MG63 (cell line): ENCODE results near the gene PTRH1. TPM values are rescaled to one million over a fixed set of nuclear protein-coding genes. Genes with fewer than 3 reads are reported as not detected.
"Not testable (repeated sequence)": the region's sequence is repeated elsewhere in the genome, so short reads cannot be mapped to it uniquely, and the experiment has no call there.

ENCODE experiments used
- DNase-seq: peaks from one replicate; pipeline ENCODE4 v3.0.0-alpha.2; 2020
- H3K27me3 ChIP-seq: fragments of 250-450 bp; sonication (Bioruptor Pico); 2 replicates; pipeline ENCODE4 v1.5.1; 2020; ENCODE audit warnings: mild to moderate bottlenecking, moderate library complexity
- H3K36me3 ChIP-seq: fragments of 250-450 bp; sonication (Bioruptor Pico); 2 replicates; pipeline ENCODE4 v1.5.1; 2020; ENCODE audit warnings: mild to moderate bottlenecking, moderate library complexity
- H3K4me3 ChIP-seq: fragments of 250-450 bp; sonication (Bioruptor Pico); 2 replicates; pipeline ENCODE4 v1.5.1; 2020; ENCODE audit warnings: mild to moderate bottlenecking, moderate library complexity
- H3K9me3 ChIP-seq: fragments of 250-450 bp; sonication (Bioruptor Pico); 2 replicates; pipeline ENCODE4 v1.5.1; 2020; ENCODE audit warnings: mild to moderate bottlenecking, moderate library complexity
- total RNA-seq: library from RNA; depleted of rRNA; stranded (reverse); fragments of >200 nt; shearing (Covaris generic); gene quantifications from 2 replicates; pipeline ENCODE4 v1.2.3, GENCODE V29; 2014; ENCODE audit warnings: low replicate concordance; rRNA removed

The PTRH1 gene, protein sequence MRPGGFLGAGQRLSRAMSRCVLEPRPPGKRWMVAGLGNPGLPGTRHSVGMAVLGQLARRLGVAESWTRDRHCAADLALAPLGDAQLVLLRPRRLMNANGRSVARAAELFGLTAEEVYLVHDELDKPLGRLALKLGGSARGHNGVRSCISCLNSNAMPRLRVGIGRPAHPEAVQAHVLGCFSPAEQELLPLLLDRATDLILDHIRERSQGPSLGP
- total RNA-seq: 15.9 and 26.7 TPM in 2 replicates

DNA sequence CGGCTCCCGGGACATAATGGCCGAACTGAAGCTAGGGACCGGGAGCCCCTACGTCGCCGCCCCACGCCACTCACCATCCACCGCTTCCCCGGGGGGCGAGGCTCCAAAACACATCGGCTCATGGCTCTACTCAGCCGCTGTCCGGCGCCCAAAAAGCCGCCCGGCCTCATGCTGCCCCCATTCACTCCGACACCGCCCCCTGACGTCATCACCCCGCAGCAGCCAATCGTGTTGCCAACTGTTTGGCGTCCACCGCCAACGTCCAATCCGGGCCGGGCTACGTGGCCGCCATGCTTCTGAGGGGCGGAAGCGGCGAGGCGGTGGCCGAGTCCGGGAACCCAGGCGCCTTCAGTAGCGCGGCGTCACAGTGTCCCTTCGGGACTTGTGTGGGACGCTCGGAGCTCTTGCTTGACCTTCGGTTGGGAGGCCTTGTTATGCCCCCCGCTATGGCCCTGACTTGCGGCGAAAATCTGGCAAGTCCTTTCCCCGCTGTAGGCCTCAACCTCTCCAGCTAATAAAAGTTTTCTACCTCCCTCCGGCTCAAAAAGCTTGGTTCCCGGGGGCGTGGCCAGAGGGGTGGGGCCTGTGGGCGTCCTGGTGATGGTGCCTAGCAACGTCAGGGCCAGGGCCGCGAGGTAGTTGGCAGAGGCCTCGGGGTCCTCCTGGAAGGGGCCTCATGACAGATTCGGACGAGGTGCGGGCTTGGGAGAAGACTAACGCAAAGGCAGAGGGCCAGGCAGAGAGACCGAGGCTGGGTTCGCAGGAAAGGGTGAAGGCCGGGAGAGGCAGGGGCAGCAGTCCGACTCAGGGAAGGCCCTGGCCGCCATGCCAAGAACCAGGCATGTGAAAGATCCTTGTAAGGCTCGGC lies at the start of gene PTRH1, which contains the start of gene TTC16:
Gene PTRH1 (minus strand): TSS at position 194 of the 868 bp plus-strand sequence. CDS start 24 bp downstream, at position 170.
Gene TTC16 (plus strand): TSS at position 610 of the 868 bp plus-strand sequence. CDS start 67 bp downstream, at position 677.
- Histone ChIP-seq H3K4me3 (peak within 1 kb of the TSS; percentile 81), H3K27me3 (no peaks in the 10 kb centered on the region), H3K36me3 (peaks cover 3% of the 10 kb centered on the region), H3K9me3 (no peaks in the 10 kb centered on the region)
- peak; percentile 97 for DNase-seq

DNA sequence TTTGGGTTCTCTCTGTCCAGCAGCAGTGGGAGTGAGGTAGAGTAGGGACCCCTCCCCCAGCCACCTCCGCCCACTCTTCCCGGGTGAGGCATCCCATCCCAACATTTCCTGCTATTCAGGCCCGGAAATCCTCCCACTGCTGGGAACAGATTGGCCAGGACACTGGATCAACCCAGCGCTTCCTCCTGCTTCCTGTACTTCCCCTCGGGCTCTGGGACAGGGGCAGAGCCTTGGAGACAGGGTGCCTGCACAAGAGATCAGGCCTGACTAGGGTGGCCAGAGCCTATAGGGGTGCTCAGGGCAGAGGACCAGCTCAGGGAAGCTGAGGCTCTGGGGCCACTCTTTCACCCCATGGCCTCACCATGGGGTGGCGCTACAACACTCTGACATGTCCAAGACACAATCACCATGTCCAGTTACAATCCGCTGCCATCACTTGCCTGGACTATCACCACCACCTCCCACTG lies 48.5 kb upstream of the PTRH1 start:
- Histone ChIP-seq H3K4me3 (no peak overlapping the region), H3K36me3 (no peaks in the 10 kb centered on the region), H3K27me3 (no peaks in the 10 kb centered on the region), H3K9me3 (no peaks in the 10 kb centered on the region)
- DNase-seq: no peak

DNA sequence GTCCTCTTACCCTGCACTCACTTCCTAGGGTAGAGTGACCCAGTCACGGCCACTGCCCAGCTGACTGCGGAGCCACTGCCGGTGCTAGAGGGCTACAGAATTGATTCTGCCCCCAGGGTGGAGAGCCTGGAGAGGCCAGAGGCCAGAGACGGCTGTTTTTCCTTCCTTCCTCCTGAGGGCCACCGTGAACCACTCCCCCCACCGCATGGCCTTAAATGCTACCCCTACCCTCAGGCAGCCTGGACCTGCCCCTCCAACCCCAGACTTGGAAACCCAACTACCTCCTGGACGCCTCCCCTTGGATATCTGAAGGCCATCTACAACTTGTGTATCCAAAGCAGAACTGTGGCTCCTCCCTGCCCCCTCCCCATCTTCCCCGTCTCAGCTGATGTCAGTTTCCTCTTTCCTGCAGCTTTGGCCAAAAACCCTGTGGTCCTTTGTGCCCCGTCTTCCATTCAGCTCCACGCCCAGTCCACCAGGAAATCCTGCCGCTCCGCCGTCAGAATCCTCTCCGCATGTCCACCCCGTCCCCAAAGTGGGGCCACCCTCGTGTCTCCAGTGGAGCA lies 46.7 kb upstream of the PTRH1 start:
- Histone ChIP-seq H3K4me3 (no peak overlapping the region), H3K27me3 (no peaks in the 10 kb centered on the region), H3K36me3 (no peaks in the 10 kb centered on the region), H3K9me3 (no peaks in the 10 kb centered on the region)
- no peak for DNase-seq

DNA sequence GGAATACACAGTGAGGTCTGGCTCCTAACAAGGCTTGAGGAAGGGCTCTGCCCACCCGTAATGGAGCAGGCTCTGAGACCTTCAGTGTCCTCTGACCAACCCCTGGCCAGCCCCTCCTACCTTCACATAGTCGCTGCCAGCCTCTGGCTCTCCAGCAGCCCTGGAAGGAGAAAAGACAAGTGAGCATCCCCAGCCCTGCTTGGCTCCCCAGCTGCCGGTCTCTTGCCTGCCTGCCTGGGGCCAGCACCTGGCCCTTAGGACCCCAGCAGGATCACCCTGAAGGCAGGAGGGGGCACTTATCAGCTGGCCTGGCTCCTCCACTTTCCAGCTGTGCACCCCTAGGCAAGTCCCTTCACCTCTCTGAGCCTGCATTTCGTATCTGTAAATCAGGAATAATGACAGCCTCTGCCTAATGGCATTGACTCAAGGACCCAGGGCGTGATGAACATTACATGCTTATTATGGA lies 46.1 kb upstream of the PTRH1 start:
- Histone ChIP-seq H3K27me3 (no peaks in the 10 kb centered on the region), H3K36me3 (no peaks in the 10 kb centered on the region), H3K9me3 (no peaks in the 10 kb centered on the region), H3K4me3 (no peak overlapping the region)
- DNase-seq: no peak

DNA sequence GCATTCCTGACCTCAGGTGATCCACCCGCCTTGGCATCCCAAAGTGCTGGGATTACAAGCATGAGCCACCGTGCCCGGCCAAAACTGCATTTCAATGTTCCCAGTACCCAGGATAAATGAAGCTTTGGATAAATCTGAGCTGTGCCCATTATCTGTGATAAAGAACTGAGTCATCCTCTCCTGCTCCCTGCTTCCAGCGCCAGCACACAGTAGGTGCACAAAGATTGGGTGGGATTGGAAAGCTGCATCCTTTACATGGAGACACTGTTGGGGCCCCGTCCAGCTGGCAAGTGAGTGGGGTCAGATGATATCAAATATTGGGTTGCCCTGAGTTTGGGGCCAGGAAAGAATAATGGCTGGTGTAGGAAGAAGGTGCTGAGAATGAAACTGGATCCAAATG lies 45.6 kb upstream of the PTRH1 start:
- no peak for DNase-seq
- H3K27me3 ChIP-seq: no peaks in the 10 kb centered on the region; the same call in 1 of the 2 replicates
- H3K9me3 ChIP-seq: no peaks in the 10 kb centered on the region
- H3K36me3 ChIP-seq: no peaks in the 10 kb centered on the region
- H3K4me3 ChIP-seq: no peak overlapping the region

DNA sequence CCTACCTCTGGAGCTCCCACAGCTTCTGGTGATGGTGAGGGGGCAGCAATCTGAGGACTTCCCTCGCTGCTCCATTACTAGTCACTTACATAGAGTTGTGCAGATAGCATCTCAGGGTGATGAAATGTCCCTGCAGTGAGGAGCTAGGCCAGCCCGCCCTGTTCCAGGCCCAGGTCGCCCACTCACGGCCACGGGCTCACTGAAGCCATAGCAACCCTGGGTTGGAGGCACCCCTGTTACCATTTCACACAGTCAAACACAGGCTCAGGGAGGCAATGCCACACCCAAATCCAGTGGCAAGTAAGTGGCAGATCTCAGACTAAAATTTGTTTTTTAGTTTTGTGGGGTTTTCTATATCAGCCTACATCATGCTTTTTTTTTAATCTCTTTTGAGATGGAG lies 43.4 kb upstream of the PTRH1 start:
- Histone ChIP-seq H3K9me3 (no peaks in the 10 kb centered on the region), H3K27me3 (peaks cover 9% of the 10 kb centered on the region), H3K4me3 (no peak overlapping the region), H3K36me3 (no peaks in the 10 kb centered on the region)
- no peak for DNase-seq

DNA sequence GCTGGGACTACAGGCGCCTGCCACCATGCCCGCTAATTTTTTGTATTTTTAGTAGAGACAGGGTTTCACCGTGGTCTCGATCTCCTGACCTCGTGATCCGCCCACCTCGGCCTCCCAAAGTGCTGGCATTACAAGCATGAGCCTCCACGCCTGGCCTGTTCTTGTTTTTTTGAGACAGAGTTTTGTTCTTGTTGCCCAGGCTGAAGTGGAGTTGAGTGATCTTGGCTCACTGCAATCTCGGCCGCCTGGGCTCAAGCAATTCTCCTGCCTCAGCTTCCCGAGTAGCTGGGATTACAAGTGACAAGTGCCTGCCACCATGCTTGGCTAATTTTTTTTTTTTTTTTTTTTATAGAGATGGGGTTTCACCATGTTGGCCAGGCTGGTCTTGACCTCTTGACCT lies 41.3 kb upstream of the PTRH1 start:
- not testable (repeated sequence) for H3K4me3 ChIP-seq, DNase-seq, H3K36me3 ChIP-seq, H3K9me3 ChIP-seq
- peaks cover 11% of the 10 kb centered on the region for H3K27me3 ChIP-seq

DNA sequence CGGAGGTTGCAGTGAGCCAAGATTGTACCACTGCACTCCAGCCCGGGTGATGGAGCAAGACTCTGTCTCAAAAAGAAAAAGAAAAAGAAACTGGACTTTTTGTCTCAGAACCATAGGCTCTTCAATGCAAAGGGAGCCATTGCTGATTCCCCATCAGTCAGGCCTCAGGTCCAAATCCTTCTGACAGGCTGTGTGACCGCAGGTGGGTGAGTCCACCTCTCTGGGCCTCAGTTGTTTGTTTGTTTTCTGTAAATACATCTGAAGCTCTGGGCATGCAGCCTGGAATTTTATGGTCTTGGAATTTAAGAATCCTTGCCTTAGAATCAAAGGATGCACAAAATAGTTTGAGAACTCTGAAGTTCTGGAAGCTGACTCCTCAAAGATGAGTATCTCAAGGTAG lies 40.8 kb upstream of the PTRH1 start:
- DNase-seq: no peak
- Histone ChIP-seq H3K4me3 (no peak overlapping the region), H3K27me3 (peaks cover 11% of the 10 kb centered on the region), H3K9me3 (no peaks in the 10 kb centered on the region), H3K36me3 (no peaks in the 10 kb centered on the region)

DNA sequence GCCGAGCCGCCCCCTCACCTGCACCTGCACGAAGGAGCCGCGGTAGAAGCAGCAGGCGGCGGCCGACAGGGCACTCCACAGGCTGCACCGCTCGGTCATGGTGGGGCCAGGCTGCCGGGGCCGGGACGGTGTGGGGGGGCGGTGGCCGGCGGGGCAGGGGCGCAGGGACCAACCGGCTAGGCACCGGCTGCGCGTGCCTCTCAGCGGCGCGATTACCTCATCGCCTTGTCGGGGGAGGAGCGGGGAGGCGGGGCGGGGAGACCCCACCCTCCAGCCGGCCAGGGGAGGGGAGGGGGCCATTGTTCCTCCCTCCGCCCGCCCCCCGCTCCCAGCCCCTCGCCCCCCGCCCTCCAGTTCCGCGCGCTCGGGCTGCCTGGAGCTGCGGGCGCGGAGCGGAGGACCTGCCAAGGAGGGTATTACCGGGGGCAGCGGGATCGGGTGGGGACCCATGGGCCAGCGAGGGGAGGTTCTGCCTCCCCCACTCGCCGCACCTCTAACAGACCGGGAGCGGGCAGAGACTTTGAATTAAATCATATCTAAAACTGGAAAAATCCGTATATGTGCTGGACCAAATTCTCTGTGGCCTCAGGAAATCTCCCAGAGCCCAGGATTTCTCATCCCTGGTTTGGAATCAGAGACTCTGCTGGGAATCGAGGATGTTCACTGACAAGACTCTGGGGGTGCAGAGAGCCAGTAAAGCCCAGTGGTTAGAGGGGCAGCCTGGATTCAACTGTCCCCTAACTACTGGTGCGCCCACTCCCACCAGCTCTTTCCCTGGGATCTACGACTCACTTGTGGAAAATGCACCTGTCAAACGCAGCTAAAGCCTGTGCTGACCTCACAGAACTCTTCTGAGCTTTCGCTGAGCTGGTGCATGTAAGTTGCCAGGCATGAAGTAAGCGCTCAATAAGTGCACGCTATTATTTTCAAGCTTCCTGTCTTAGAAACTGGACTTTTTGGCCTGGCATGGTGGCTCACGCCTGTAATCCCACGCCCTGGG lies 39.9 kb upstream of the PTRH1 start:
- Histone ChIP-seq H3K27me3 (peaks cover 11% of the 10 kb centered on the region), H3K4me3 (no peak overlapping the region)
- DNase-seq: no peak

DNA sequence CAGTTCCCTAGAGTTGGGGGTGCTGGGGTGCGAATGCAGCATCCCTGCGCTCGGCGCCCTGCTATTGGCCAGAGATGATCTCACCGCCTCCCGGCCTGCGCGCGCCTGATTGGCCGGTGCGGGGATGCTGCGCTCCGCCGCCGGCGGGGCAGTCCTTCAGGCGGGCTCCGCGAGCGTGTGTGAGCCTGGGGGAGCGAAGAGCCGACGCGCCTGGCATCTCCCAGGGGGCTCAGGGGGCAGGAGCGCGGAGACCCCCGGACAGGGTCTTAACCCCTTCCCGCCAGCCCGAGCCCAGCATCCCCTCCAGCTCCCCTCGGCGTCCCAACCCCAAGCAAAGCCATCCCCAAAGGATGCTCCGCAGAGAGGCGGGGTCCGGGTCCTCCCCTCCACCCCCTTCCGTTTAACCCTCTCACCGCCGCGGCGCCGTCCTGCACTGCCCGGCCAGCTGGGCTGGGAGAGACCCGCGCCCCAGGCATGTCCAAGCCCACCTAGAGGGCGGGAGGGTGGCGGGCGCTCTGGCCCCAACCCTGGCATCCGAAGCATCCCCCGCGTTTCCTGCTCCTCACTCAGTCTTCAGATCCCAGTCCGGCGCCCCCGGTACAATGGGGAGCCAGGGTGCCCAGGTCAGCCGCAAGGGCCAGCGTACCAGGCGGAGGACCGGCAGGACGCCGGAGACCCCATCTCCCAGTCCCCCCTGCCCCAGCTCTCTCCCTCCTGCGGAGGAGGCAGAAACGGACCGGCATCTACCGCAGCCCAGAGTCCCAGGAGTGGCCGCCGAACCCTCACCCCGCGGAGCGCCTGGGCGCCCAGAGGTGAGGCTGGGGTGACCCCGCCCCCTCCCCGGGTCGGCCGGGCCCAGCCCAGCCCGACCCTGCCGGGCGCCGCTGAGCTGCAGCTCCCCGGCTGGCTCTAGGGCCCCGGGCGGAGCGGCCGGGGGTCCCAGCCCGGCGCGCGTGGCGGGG lies 38.9 kb upstream of the PTRH1 start:
- Histone ChIP-seq H3K36me3 (no peaks in the 10 kb centered on the region), H3K27me3 (peaks cover 11% of the 10 kb centered on the region), H3K4me3 (no peak overlapping the region), H3K9me3 (no peaks in the 10 kb centered on the region)
- DNase-seq: no peak

More for the DNA sequence above, 39.9 kb upstream of the PTRH1 start:
- Histone ChIP-seq H3K36me3 (no peaks in the 10 kb centered on the region), H3K9me3 (no peaks in the 10 kb centered on the region)

DNA sequence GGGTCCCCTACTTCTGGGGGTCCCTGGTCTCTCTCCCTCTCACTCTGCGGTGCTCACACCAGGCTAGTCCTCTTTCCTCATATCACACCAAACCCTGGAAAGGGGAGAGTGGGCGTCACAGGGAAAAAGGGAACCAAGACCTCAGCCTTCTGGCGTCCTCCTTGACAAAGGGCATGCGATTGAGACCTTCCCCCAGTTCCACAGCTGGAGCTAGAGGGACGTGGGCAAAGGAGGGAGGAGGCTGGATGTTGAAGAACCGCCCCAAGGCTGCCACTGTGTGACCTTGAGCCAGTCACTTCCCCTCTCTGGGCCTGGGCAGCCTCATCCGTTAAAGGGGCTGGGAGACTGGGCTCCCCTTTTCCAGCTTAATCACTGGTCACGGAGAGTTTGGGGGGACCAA lies 38.2 kb upstream of the PTRH1 start:
- Histone ChIP-seq H3K9me3 (no peaks in the 10 kb centered on the region), H3K27me3 (peaks cover 11% of the 10 kb centered on the region), H3K36me3 (no peaks in the 10 kb centered on the region), H3K4me3 (no peak overlapping the region)
- no peak for DNase-seq

DNA sequence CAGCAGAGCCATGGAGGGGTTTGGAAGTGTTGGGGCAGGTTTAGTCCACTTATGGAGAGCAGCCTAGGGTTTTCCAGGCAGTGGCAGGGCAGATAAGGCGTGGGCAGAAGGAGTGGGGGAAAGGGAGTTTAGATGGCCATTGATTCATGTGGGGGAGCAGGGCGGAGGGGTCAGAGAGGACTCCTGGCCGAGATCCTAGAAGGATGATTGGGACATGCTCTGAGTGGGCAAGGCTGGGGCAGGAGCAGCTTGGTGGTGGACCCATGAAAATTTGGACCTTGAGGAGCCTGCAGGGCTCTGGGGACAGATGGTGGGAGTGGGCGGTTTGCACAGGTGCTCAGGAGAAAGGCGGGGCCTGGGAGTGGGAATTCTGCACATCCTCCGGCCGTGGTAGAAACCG lies 37.7 kb upstream of the PTRH1 start:
- Histone ChIP-seq H3K27me3 (peaks cover 11% of the 10 kb centered on the region), H3K4me3 (no peak overlapping the region), H3K36me3 (no peaks in the 10 kb centered on the region), H3K9me3 (no peaks in the 10 kb centered on the region)
- DNase-seq: no peak

DNA sequence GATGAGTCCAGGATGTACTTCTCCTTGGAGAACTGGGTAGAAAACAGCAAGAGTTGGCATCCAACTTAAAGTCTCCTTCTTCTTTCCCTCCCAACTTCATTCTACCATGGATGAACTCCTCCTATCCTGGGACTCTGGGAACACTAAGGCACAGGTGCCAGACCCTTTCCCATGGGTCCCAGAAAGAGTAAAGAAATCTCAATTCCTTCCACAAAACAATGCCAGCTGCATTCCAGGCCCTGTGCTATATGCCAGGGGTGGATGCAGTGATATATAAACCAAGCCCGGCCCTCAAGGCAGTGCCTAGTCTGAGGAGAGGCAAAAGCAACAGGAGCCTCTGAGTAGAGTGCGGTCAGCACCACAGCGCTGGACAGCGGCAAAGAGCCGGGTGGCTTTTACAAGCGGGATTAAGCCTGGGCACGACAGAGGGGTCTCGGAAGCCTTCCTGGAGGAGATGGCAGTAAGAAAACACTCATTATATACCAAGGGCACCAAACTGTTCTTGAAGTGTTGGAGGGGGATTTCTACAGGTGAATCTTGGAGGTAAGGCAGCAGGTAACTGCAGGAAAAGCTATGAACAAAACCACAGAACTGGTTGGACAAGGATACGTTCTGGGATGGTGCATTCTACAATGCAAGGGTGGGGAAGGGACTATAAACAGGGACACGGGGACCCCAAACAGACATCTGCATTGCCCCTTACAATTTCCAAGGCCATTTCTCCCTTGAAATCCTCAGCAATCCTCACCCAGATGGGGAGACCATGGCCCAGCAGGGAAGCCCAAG lies 36.0 kb upstream of the PTRH1 start:
- no peaks in the 10 kb centered on the region for H3K9me3 ChIP-seq
- no peak overlapping the region for H3K4me3 ChIP-seq
- H3K36me3 ChIP-seq: no peaks in the 10 kb centered on the region
- H3K27me3 ChIP-seq: peaks cover 11% of the 10 kb centered on the region
- no peak for DNase-seq

DNA sequence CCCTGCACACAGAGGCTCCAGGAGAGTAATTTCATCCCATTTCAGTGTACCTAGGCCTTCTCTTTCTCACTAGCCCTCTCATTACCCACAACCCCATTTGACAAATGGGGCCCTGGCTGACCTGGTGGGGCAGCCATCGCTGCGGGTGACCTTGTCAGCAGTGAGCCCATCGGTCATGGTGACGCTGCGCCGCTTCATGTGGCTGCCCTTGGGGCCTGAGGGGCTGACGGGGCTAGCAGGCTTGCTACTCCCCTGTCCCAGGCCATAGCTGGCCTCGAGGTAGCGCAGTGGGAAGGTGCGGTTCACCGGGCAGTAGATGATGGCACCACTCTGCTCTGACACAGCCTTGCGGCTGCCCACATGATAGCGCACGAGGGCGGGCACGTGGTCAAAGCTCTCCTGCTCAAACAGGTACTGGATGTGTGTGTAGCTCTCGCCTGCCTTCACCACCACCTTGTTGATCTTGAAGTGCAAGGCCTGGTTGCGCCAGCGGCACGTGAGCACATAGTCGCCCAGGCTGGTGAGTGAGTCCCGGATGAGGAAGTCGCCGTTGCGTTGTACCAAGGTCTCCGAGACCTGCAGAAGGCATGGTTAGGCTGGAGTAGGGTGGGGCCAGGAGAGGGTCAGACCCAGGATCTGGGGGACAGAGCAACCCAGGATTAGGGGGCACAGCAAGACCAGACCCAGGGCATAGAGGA lies 33.8 kb upstream of the PTRH1 start:
- no peak for DNase-seq
- H3K4me3 ChIP-seq: no peak overlapping the region
- H3K36me3 ChIP-seq: no peaks in the 10 kb centered on the region
- H3K9me3 ChIP-seq: no peaks in the 10 kb centered on the region
- H3K27me3 ChIP-seq: peaks cover 6% of the 10 kb centered on the region
